GM12864 (cell line): ENCODE data around the gene CHP1.

Experiments used
- DNase-seq: peaks from one replicate; pipeline ENCODE4 v3.0.0-alpha.2; 2011; ENCODE audit warnings: low read depth
- H3K4me3 ChIP-seq: 2 replicates; pipeline ENCODE4 v1.5.1; 2011; ENCODE audit warnings: mild to moderate bottlenecking, low read depth, low read length, control low read depth
- CTCF ChIP-seq: IDR thresholded peaks from 2 replicates; pipeline ENCODE4 v1.5.1; 2011; ENCODE audit warnings: low read depth, mild to moderate bottlenecking, moderate library complexity, low read length, control low read depth, inconsistent platforms; ENCODE audit errors: missing control alignments

The CHP1 gene

GRCh38 chr15:41284427-41285177 lies 53.5 kb downstream of the CHP1 start:
- peak overlapping the region; percentile 100 for H3K4me3 ChIP-seq
- no peak for DNase-seq
- TF ChIP-seq CTCF = no peak

GRCh38 chr15:41285285-41285684 lies 54.2 kb downstream of the CHP1 start:
- no peak for DNase-seq
- no peak for TF ChIP-seq CTCF
- peak overlapping the region; percentile 100 for H3K4me3 ChIP-seq

- H3K4me3 ChIP-seq = no peak overlapping the region
- no peak for DNase-seq
- TF ChIP-seq CTCF = no peak
These were observed 55.7 kb downstream of the CHP1 start for GRCh38 chr15:41286665-41287333.

GRCh38 chr15:41288464-41288863 lies 57.4 kb downstream of the CHP1 start:
- TF ChIP-seq CTCF = no peak
- no peak for DNase-seq
- no peak overlapping the region for H3K4me3 ChIP-seq

GRCh38 chr15:41289953-41290352 lies 58.9 kb downstream of the CHP1 start:
- H3K4me3 ChIP-seq = no peak overlapping the region
- no peak for DNase-seq
- TF ChIP-seq CTCF = no peak

- DNase-seq = peak; percentile 70
- TF ChIP-seq CTCF = no peak
- no peak overlapping the region for H3K4me3 ChIP-seq
These were observed 60.1 kb downstream of the CHP1 start for GRCh38 chr15:41291065-41291631.
